Tibial artery (tissue), 4 donors: ENCODE measurements around the gene SRD5A2.
"Not testable (repeated sequence)": the region's sequence is repeated elsewhere in the genome, so short reads cannot be mapped to it uniquely, and the experiment has no call there.

Experiments
- DNase-seq, 2 donors: peaks; one replicate each; pipeline ENCODE4 v3.0.0-alpha.2; 2019
- H3K27ac ChIP-seq, 2 donors: fragments of 200-600 bp; sonication (generic) in 1 of 2; 1 replicate in 1 of 2; 2 replicates in 1 of 2; pipeline ENCODE4 v1.5.1; 2018 to 2019; ENCODE audit warnings: mild to moderate bottlenecking in 1 of 2
- H3K27me3 ChIP-seq, 2 donors: fragments of 200-600 bp; sonication (generic) in 1 of 2; one replicate each; pipeline versions ENCODE4 v1.5.1 to v1.6.0; 2016 to 2019
- H3K36me3 ChIP-seq, 3 donors: fragments of 200-600 bp; sonication (generic) in 2 of 3; one replicate each; pipeline ENCODE4 v1.5.1; 2016 to 2019; ENCODE audit warnings: mild to moderate bottlenecking in 2 of 3
- H3K4me1 ChIP-seq, 4 donors: fragments of 200-600 bp; sonication (generic) in 2 of 4; 1 replicate in 3 of 4; 2 replicates in 1 of 4; pipeline ENCODE4 v1.5.1; 2016 to 2019
- H3K4me3 ChIP-seq, 2 donors: fragments of 200-600 bp; sonication (generic) in 1 of 2; 1 replicate in 1 of 2; 2 replicates in 1 of 2; pipeline ENCODE4 v1.5.1; 2018 to 2019; ENCODE audit warnings: mild to moderate bottlenecking in 2 of 2
- H3K9me3 ChIP-seq, 3 donors: fragments of 200-600 bp; sonication (generic) in 1 of 3; one replicate each; pipeline ENCODE4 v1.5.1; 2016 to 2019
- intact Hi-C: fragments of 100-400 bp; cut with DNase I; formaldehyde crosslinking; loops from one replicate; pipeline ENCODE4 v1.15.0; 2023; ENCODE audit warnings: low total_unique reads
- TF ChIP-seq, protein P1 (sequence below), 2 experiments: fragments of 200-600 bp in 1 of 2; fragments of 450-650 bp in 1 of 2; IDR thresholded peaks; one replicate each; pipeline ENCODE4 v1.5.1; 2017 to 2019; ENCODE audit warnings: antibody characterized with exemption in 2 of 2, mild to moderate bottlenecking in 1 of 2, moderate library complexity in 1 of 2

SRD5A2 gene

DNA sequence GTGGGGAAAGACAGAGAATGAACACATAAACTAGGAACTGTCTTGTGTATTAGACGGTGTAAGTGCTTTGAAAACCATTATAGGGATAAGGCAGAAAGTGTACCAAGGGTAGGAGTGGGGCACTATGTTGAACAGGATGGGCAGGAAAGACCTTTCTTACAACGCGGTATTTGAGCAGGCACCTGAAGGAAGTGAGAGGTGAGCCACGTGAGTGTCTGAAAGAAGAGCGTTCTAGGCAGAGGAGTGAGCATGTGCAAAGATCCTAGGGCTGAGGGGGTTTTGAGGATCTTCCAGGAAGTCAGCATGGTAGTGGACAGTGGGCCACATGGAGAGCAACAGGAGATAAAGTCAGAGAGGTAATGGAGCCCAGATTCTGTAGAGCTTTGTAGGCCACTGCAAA, 65.2 kb downstream of the SRD5A2 start:
- no peak overlapping the region for H3K27ac ChIP-seq
- intact Hi-C loops, result no loop called here
- no peaks in the 10 kb centered on the region for H3K4me1 ChIP-seq
- H3K36me3 ChIP-seq, result no peaks in the 10 kb centered on the region
- H3K4me3 ChIP-seq, result no peak overlapping the region
- DNase-seq, result no peak
- TF ChIP-seq, protein P1, sequence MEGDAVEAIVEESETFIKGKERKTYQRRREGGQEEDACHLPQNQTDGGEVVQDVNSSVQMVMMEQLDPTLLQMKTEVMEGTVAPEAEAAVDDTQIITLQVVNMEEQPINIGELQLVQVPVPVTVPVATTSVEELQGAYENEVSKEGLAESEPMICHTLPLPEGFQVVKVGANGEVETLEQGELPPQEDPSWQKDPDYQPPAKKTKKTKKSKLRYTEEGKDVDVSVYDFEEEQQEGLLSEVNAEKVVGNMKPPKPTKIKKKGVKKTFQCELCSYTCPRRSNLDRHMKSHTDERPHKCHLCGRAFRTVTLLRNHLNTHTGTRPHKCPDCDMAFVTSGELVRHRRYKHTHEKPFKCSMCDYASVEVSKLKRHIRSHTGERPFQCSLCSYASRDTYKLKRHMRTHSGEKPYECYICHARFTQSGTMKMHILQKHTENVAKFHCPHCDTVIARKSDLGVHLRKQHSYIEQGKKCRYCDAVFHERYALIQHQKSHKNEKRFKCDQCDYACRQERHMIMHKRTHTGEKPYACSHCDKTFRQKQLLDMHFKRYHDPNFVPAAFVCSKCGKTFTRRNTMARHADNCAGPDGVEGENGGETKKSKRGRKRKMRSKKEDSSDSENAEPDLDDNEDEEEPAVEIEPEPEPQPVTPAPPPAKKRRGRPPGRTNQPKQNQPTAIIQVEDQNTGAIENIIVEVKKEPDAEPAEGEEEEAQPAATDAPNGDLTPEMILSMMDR (IDR thresholded peaks at IDR 0.05), result no peak
- no peaks in the 10 kb centered on the region for H3K27me3 ChIP-seq
- H3K9me3 ChIP-seq, result no peaks in the 10 kb centered on the region

DNA sequence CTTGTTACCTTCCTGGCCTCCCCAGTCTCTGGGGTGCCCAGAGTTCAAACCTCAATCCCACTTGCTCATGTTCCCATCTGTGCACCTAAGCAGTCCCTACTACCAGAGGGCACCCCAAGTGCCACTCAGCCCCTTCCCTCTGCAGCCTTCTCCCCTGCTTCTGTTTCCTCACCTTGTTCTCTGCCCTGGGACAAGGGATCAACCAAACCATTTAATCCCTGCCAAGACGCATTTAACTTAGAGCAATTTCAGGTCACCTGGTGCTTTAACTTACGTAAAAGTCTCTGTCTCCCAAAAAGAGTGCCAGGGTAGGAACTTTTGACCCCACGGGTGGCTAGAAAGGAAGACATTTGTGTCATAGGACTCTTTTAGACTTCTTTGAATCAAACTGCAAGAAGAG, 67.2 kb downstream of the SRD5A2 start:
- TF ChIP-seq, protein P1 (IDR thresholded peaks at IDR 0.05), result no peak
- Histone ChIP-seq H3K27ac (no peak overlapping the region), H3K9me3 (no peaks in the 10 kb centered on the region), H3K36me3 (no peaks in the 10 kb centered on the region), H3K4me1 (no peaks in the 10 kb centered on the region), H3K4me3 (no peak overlapping the region), H3K27me3 (no peaks in the 10 kb centered on the region)
- DNase-seq, result no peak
- intact Hi-C loops, result no loop called here

DNA sequence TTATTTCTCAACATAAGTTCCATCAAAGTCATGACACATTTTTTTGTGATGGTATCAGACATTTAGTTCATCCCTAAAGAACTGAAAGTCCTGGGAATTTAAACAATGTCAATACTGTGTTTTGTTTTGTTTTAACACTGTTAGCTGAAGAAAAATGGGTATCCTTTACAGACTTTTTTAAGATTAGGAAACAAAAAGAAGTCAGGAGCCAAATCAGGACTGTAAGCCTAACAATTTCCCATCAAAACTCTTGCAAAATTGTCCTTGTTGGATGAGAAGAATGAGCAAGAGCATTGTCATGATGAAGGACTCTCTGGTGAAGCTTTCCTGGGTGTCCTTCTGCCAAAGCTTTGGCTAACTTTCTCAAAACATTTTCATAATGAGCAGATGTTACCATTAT, 69.4 kb downstream of the SRD5A2 start:
- TF ChIP-seq, protein P1 (IDR thresholded peaks at IDR 0.05), result no peak
- Histone ChIP-seq H3K4me3 (no peak overlapping the region), H3K9me3 (no peaks in the 10 kb centered on the region), H3K27me3 (no peaks in the 10 kb centered on the region), H3K4me1 (no peaks in the 10 kb centered on the region), H3K27ac (no peak overlapping the region), H3K36me3 (no peaks in the 10 kb centered on the region)
- intact Hi-C loops, result no loop called here
- DNase-seq, result no peak

DNA sequence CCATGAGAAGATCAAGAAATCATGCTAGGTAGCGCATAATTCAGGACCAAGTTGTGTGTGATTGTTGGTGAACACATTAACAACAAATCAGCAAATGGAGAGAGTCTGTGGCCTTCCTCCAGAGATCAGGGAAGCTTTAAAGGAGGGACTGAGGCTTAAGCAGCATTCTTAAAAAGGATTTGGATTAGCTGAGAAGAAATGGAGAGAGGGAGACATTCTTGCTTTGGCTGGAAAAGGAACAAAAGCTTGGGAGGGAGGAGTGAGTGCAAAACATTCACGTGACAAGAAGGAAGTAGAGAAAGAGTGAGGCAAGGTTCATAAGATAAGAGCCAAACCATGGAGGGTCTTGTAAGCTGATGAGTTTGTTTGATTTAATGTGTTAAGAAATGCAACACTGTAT, 75.6 kb downstream of the SRD5A2 start:
- no peaks in the 10 kb centered on the region for H3K9me3 ChIP-seq
- H3K27ac ChIP-seq, result no peak overlapping the region
- H3K4me3 ChIP-seq, result no peak overlapping the region
- no peaks in the 10 kb centered on the region for H3K36me3 ChIP-seq
- TF ChIP-seq, protein P1 (IDR thresholded peaks at IDR 0.05), result no peak
- DNase-seq, result no peak
- intact Hi-C loops, result no loop called here
- H3K27me3 ChIP-seq, result no peaks in the 10 kb centered on the region
- no peaks in the 10 kb centered on the region for H3K4me1 ChIP-seq

DNA sequence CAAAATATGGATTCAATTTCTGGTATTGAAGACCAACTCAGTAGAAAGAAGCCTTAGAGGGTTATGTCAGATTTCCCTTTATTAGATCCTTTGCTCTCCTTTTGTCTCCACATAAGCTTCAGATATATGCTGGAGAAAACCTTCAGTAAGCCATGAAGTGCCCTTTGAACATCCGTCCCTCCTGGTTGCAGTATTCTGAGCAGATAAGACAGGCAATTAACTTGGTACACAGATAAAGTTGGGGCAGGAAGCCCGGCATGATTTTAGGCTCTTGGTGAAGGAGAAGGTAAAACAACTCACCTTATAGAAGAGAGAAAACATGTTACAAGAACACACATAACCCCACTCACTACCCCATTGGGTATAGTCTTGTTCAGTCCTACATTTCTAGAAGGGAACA, 76.4 kb downstream of the SRD5A2 start:
- Histone ChIP-seq H3K36me3 (no peaks in the 10 kb centered on the region), H3K27me3 (no peaks in the 10 kb centered on the region), H3K4me1 (no peaks in the 10 kb centered on the region), H3K27ac (no peak overlapping the region), H3K9me3 (no peaks in the 10 kb centered on the region), H3K4me3 (no peak overlapping the region)
- intact Hi-C loops, result no loop called here
- TF ChIP-seq, protein P1 (IDR thresholded peaks at IDR 0.05), result no peak
- DNase-seq, result no peak

DNA sequence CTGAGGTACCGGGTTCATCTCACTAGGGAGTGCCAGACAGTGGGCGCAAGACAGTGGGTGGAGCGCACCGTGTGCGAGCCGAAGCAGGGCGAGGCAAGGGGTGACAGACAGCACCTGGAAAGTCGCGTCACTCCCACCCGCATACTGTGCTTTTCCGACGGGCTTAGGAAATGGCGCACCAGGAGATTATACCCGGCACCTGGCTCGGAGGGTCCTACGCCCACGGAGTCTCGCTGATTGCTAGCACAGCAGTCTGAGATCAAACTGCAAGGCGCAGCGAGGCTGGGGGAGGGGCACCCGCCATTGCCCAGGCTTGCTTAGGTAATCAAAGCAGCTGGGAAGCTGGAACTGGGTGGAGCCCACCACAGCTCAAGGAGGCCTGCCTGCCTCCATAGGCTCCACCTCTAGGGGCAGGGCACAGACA, 84.3 kb downstream of the SRD5A2 start:
- H3K36me3 ChIP-seq, H3K27ac ChIP-seq, H3K4me3 ChIP-seq, H3K27me3 ChIP-seq, intact Hi-C loops, DNase-seq, H3K4me1 ChIP-seq, H3K9me3 ChIP-seq: not testable (repeated sequence)

DNA sequence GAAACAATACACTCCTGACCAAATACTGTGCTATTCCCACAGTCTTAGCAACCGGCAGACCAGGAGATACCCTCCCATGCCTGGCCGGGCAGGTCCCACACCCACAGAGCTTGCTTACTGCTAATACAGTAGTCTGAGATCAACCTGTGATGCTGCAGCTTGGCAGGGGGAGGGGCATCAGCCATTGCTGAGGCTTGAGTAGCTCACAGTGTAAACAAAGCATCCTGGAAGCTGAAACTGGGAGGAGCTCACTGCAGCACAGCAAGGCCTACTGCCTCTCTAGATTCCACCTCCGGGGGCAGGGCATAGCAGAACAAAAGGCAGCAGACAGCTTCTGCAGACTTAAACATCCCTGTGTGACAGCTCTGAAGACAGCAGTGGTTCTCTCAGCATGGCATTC, 91.4 kb downstream of the SRD5A2 start:
- H3K9me3 ChIP-seq, DNase-seq, H3K4me3 ChIP-seq, intact Hi-C loops, H3K4me1 ChIP-seq, H3K36me3 ChIP-seq, H3K27me3 ChIP-seq, H3K27ac ChIP-seq: not testable (repeated sequence)
